Measurements from ENCODE around the gene NPIPB2.
"Not testable (repeated sequence)": the region's sequence is repeated elsewhere in the genome, so short reads cannot be mapped to it uniquely, and the experiment has no call there.

Gene NPIPB2

DNA sequence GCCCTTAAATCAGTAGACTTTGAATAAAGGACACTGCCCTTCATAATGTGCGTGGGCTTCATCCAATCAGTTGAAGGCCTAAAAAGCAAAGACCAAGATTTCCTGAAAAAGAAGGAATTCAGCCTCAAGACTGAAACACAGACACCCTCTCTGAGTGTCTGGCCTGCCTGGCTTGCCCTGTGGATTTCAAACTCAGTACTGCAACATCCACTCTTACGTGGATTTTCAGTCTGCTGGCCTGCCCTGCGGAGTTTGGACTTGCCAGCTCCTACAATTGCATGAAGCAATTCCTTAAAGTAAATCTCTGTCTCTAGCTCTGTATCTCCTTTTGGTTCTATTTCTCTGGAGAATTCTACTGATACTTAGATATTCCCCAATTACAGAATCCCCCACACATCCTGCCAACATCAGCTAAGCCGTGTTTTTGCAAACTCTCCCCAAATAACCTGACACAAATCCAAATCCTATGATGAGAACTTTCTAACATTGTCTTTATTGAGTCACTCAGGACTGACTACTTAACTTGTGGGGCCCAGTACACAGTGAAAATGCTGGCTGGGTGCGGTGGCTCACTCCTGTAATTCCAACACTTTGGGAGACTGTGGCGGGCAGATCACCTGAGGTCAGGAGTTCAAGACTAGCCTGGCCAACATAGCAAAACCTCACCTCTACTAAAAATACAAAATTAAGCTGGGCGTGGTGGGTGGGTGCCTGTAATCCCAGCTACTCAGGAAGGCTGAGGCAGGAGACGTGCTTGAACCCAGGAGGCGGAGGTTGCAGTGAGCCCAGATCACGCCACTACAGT is 15.9 kb upstream of the NPIPB2 start:
- ATAC-seq (ENCODE audit: insufficient read depth, low read depth) = no peak
- Histone ChIP-seq H2AFZ (ENCODE audit: low read depth, low read length) (no peak overlapping the region), H3K27ac (ENCODE audit: low read length) (no peak overlapping the region), H3K4me1 (ENCODE audit: insufficient read depth, low read length) (no peaks in the 10 kb centered on the region), H3K27me3 (ENCODE audit: insufficient read depth, low read length, poor library complexity) (no peaks in the 10 kb centered on the region), H3K9ac (ENCODE audit: low read depth, low read length) (no peak overlapping the region), H3K4me3 (ENCODE audit: low read depth in 1 of 2, low read length in 2 of 2) (no peak overlapping the region), H3K9me3 (ENCODE audit: insufficient read depth, low read length, severe bottlenecking) (no peaks in the 10 kb centered on the region), H3K4me2 (ENCODE audit: insufficient read depth, low read length) (no peak overlapping the region), H3K36me3 (ENCODE audit: insufficient read depth, low read length) (no peaks in the 10 kb centered on the region), H4K20me1 (ENCODE audit: insufficient read depth, low read length) (no peaks in the 10 kb centered on the region), H3K79me2 (ENCODE audit: insufficient read depth, low read length) (no peaks in the 10 kb centered on the region)
- no peak for DNase-seq
- no peak for TF ChIP-seq EZH2 (IDR thresholded peaks at IDR 0.05; ENCODE audit: borderline replicate concordance, low read depth, low read length, severe bottlenecking)
- no peak for TF ChIP-seq CTCF (IDR thresholded peaks at IDR 0.05; ENCODE audit: borderline replicate concordance, extremely low read depth, low read length, poor library complexity, severe bottlenecking)

- Histone ChIP-seq H3K79me2 (ENCODE audit: insufficient read depth, low read length) (no peaks in the 10 kb centered on the region), H3K9ac (ENCODE audit: low read depth, low read length) (no peak overlapping the region), H3K4me2 (ENCODE audit: insufficient read depth, low read length) (no peak overlapping the region), H3K4me1 (ENCODE audit: insufficient read depth, low read length) (no peaks in the 10 kb centered on the region), H3K27me3 (ENCODE audit: insufficient read depth, low read length, poor library complexity) (no peaks in the 10 kb centered on the region), H2AFZ (ENCODE audit: low read depth, low read length) (no peak overlapping the region), H3K4me3 (ENCODE audit: low read depth in 1 of 2, low read length in 2 of 2) (no peak overlapping the region), H3K27ac (ENCODE audit: low read length) (no peak overlapping the region), H4K20me1 (ENCODE audit: insufficient read depth, low read length) (no peaks in the 10 kb centered on the region), H3K36me3 (ENCODE audit: insufficient read depth, low read length) (no peaks in the 10 kb centered on the region), H3K9me3 (ENCODE audit: insufficient read depth, low read length, severe bottlenecking) (no peaks in the 10 kb centered on the region)
- TF ChIP-seq EZH2 (IDR thresholded peaks at IDR 0.05; ENCODE audit: borderline replicate concordance, low read depth, low read length, severe bottlenecking) (no peak), CTCF (IDR thresholded peaks at IDR 0.05; ENCODE audit: borderline replicate concordance, extremely low read depth, low read length, poor library complexity, severe bottlenecking) (no peak)
- no peak for DNase-seq
- no peak for ATAC-seq (ENCODE audit: insufficient read depth, low read depth)
Measured at GRCh38 chr16:11956558-11956957, 14.7 kb upstream of the NPIPB2 start.

- H3K9ac ChIP-seq (ENCODE audit: low read depth, low read length) = no peak overlapping the region
- TF ChIP-seq CTCF (IDR thresholded peaks at IDR 0.05; ENCODE audit: borderline replicate concordance, extremely low read depth, low read length, poor library complexity, severe bottlenecking) (no peak), EZH2 (IDR thresholded peaks at IDR 0.05; ENCODE audit: borderline replicate concordance, low read depth, low read length, severe bottlenecking) (no peak)
- H3K27ac ChIP-seq (ENCODE audit: low read length) = no peak overlapping the region
- no peaks in the 10 kb centered on the region for H3K79me2 ChIP-seq (ENCODE audit: insufficient read depth, low read length)
- no peak overlapping the region for H2AFZ ChIP-seq (ENCODE audit: low read depth, low read length)
- no peaks in the 10 kb centered on the region for H3K27me3 ChIP-seq (ENCODE audit: insufficient read depth, low read length, poor library complexity)
- H3K4me2 ChIP-seq (ENCODE audit: insufficient read depth, low read length) = no peak overlapping the region
- H4K20me1 ChIP-seq (ENCODE audit: insufficient read depth, low read length) = no peaks in the 10 kb centered on the region
- ATAC-seq (ENCODE audit: insufficient read depth, low read depth) = no peak
- no peak for DNase-seq
- no peaks in the 10 kb centered on the region for H3K4me1 ChIP-seq (ENCODE audit: insufficient read depth, low read length)
- H3K36me3 ChIP-seq (ENCODE audit: insufficient read depth, low read length) = no peaks in the 10 kb centered on the region
- no peaks in the 10 kb centered on the region for H3K9me3 ChIP-seq (ENCODE audit: insufficient read depth, low read length, severe bottlenecking)
- no peak overlapping the region for H3K4me3 ChIP-seq (ENCODE audit: low read depth in 1 of 2, low read length in 2 of 2)
Measured at GRCh38 chr16:11955713-11956123, 13.9 kb upstream of the NPIPB2 start.

DNA sequence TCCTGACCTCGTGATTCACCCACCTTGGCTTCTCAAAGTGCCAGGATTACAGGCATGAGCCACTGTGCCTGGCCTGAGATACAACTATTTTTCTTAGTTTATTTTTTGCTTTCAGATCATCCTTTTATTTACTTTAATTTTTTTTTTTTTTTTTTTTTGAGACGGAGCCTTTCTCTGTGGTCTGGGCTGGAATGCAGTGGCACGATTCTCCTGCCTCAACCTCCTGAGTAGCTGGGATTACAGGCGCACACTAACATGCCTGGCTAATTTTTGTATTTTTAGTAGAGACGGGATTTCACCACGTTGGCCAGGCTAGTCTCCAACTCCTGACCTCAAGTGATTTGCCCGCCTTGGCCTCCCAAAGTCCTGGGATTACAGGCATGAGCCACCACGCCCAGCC is 11.7 kb upstream of the NPIPB2 start:
- H3K27me3 ChIP-seq (ENCODE audit: insufficient read depth, low read length, poor library complexity); H3K4me3 ChIP-seq (ENCODE audit: low read depth in 1 of 2, low read length in 2 of 2); H3K4me2 ChIP-seq (ENCODE audit: insufficient read depth, low read length); H3K4me1 ChIP-seq (ENCODE audit: insufficient read depth, low read length); ATAC-seq (ENCODE audit: insufficient read depth, low read depth); H4K20me1 ChIP-seq (ENCODE audit: insufficient read depth, low read length); H3K9ac ChIP-seq (ENCODE audit: low read depth, low read length); H3K9me3 ChIP-seq (ENCODE audit: insufficient read depth, low read length, severe bottlenecking); H3K27ac ChIP-seq (ENCODE audit: low read length); H2AFZ ChIP-seq (ENCODE audit: low read depth, low read length); H3K79me2 ChIP-seq (ENCODE audit: insufficient read depth, low read length); H3K36me3 ChIP-seq (ENCODE audit: insufficient read depth, low read length); DNase-seq: not testable (repeated sequence)
